T-helper 1 cell treated with Interleukin-12 subunit alpha and Interleukin-12 subunit beta and Interleukin-4 antibody, amounts not matched to agents 30 ng/mL and 1 ng/mL, for 36 hours (primary cell): Measurements from ENCODE around the gene CANX. TPM values are rescaled to one million over a fixed set of nuclear protein-coding genes. Genes with fewer than 3 reads are reported as not detected.
"Not testable (repeated sequence)": the region's sequence is repeated elsewhere in the genome, so short reads cannot be mapped to it uniquely, and the experiment has no call there.

Source experiments
- intact Hi-C: fragments of 100-400 bp; cut with micrococcal nuclease; formaldehyde crosslinking; loops from one replicate; pipeline ENCODE4 v1.15.1; 2024
- total RNA-seq: library from RNA; stranded (reverse); gene quantifications from 2 replicates; pipeline ENCODE4 v1.2.3, GENCODE V29; 2022

The CANX gene
- total RNA-seq = 485 and 502 TPM in 2 replicates

GRCh38 chr5:179698935-179699615 is at the start of gene CANX:
Gene CANX (plus strand): TSS chr5:179698967. CDS start chr5:179705682, 6,715 bp downstream.
- intact Hi-C loops = loop anchor here (1.0 to 10.0 kb wide), 17 partner anchors 21 to 1547 kb away; partner anchors contain the start of genes CNOT6, HNRNPH1, MAML1 and MRNIP

DNA sequence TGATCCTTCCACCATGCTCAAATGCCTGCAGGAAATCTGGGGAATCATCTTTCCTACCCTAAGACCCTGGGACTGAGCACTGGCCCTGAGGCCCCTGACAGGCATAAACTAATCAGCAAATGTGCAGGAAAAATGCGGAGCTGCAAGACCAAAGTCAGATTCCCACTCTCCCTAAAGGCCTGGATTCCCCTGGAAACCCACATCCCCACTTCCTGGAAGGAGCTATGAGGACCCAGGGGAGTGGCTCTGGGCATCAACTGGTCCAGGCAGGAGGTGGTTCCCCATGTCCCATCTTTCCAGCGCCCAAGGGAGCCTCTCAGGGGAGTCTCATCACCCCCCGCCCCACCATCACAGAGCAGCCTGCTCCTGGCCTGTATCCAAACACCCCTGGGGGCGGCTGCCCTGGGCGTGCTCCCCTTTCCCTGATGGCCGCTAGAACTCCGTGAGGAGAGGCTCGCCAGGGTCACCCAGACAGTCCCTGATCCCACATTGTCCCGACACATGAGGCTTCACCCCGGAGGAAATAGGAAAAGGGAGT is 49.5 kb upstream of the CANX start:
- intact Hi-C loops = not testable (repeated sequence)

- intact Hi-C loops = not testable (repeated sequence)
These were observed 48.5 kb upstream of the CANX start for GRCh38 chr5:179650245-179650644.

GRCh38 chr5:179653135-179653534 is 45.6 kb upstream of the CANX start:
- intact Hi-C loops = not testable (repeated sequence)

- intact Hi-C loops = loop anchor here (2.0 kb wide), 3 partner anchors 19 to 75 kb away; partner anchors contain the start of gene MAML1
These were observed 41.2 kb upstream of the CANX start for GRCh38 chr5:179657302-179658178.

DNA sequence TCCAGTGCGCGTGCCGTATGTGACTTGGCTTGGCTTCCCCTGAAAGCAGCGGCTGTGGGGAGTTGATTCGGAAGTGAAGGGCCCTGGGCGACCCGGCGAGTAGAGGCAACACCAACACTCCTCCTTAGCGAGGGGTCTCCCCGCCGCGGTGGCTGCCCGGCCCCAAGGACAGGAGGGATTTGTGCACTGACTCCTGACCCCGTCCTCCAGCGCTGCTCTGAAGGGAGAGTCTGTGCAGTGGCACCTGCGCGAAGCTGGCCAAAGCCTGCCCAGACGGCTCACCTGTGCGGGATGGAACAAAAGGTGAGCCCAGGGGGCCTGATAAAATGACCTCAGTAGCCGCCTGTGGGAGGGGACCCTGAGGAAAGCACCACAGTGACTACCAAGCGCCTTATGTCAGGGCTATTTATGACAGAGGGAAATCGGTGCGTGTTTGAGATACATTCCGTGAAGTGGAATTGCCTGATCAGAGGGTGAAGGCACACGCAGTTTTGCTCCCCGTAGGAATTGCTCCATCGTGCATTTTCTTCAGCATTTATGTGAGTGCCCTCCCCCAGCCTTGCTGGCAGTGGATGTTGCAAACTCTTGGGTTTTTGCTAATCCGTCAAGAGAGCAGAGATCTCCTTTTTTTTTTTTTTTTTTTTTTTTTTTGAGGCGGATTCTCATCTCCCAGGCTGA is 40.4 kb upstream of the CANX start:
- intact Hi-C loops = loop anchor here (2.0 kb wide), 3 partner anchors 20 to 74 kb away; partner anchors contain the start of gene MAML1

- intact Hi-C loops = loop anchor here (5.0 kb wide), 1 partner anchor 36 kb away; the partner anchor contains the start of gene CANX
These were observed 37.1 kb upstream of the CANX start for GRCh38 chr5:179661647-179662046.

DNA sequence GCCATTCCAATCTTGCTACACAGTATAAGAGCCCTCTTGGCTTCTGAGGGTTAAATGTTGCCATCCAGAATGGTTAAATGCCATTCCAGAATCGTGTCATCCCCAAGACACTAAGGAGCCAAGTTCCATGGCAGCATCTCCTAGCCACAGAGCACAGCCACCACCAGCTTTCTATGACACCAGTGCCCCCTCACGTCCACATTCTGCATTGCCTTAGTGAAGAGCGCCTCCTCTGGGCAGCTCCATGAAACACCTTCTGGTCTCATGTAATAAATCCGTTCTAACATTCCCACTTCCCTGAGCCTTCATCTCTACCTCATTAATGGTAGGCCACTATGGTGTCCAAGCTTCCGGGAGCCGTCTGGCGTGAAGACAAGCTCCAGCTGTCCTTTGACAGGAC is 30.4 kb upstream of the CANX start:
- intact Hi-C loops = no loop called here

DNA sequence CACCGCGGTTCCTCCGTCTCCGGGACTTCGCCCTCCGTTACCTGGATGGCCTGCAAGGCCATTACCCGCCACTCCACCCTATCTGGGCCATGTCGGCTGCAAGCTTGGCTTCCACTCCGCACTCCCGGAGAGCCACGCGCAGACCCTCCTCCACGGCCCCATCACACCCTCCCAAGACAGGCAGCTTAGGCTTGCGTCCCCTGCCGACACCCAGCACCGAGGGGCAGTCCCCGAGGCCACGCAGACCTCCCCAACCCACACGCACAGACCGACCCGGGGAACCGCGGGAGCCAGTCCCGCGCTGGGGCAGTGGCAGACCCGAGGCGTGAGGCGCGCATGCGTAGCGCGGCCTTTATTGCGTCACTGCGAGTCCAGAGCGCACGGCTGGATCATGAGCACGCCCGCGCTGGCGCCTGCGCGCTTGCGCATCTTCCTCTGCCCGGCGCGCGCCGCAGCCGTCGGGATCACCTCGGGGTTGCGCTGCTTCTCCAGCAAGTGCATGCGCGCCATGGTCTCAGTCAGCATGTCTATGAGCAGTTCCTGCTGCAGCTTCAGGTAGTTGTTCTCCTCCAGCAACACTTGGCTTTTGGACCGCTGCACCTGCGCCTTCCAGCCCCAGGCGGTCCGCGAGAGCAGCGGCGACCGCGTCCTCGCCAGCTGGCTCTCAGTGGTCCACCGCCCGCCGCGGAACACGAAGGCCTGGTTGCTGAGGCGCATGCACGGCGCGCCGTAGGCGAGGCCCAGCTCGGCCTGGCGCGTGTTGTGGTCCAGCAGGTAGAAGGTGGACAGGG is 20.3 kb upstream of the CANX start:
- intact Hi-C loops = loop anchor here (1.0 to 5.0 kb wide), 10 partner anchors 20 to 1051 kb away; partner anchors contain the start of genes CANX, CLK4, HNRNPH1 and MAML1

DNA sequence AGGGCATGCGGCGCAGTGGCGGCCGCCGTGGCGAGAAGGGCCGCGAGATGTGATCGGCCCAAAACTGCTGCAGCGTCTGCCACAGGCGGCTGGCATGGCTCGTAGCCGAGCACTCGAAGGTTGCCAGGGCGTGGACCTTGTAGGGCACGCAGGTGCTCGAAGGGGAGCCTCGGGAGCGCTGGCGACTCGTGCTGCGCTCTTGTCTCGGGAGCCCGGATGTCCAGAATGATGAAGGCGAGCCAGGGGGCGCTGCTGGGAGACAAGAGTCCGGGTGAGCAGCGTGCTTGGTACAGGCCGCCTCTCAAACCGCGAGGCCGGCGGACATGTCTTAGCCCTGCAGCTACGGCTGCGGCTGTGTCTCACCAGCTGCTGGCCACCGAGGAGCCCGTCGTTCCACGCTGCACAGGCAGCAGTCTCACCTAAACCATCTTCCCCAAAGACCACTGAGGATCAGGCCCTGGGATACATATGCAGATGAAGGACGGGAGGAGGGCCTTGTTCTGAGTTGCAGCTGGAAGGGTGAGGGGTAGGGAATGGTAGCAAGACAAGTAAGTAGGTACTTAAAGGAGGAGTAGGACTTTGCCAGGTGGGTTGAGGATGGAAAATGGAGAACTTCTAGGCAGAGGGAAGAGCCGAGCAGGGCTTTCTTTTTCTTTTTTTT is 19.6 kb upstream of the CANX start:
- intact Hi-C loops = loop anchor here (2.0 to 5.0 kb wide), 3 partner anchors 20 to 1052 kb away; partner anchors contain the start of gene CLK4

DNA sequence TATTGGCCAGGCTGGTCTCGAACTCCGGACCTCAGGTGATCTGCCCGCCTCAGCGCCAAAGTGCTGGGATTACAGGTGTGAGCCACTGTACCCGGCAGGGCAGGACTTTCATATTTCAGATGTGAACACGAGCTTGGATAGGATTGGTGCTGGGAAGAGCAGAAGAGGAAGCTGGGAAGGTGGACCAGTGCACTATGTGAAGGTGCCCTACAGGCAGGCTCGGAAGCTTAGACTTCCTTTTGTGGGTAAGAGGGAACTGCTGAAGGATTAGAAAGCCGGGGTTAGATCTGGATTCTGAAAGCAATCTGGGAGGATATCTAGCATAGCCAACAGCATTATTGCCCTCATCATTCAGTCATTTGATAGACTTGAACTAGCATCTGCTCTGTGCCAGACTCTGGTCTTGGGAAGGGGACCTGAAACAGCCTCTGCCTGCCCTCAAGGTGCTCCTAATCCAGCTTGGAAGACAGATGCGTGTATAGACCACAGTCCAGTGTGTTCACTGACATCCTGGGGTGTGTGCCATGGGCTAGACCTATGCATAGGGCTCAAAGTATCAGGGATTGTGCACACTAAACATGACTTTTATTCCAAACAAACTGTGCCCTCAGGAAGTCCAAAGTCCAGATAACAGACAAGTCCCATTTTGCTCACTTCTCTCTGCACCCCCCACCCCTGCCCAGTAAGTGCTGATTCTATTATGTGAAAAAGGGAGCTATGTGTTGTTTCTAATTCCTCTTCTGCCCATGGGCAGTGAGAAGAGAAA is 18.6 kb upstream of the CANX start:
- intact Hi-C loops = no loop called here

- intact Hi-C loops = no loop called here
These were observed 17.9 kb upstream of the CANX start, which contains the start of gene CBY3 for GRCh38 chr5:179680780-179681401. Gene CBY3 (minus strand): TSS chr5:179681034. CDS start chr5:179680918, 116 bp downstream.

- intact Hi-C loops = not testable (repeated sequence)
These were observed 9.6 kb upstream of the CANX start for GRCh38 chr5:179689212-179689611.

GRCh38 chr5:179694561-179694960 is 4.2 kb upstream of the CANX start:
- intact Hi-C loops = loop anchor here (10.0 kb wide), 1 partner anchor 800 kb away; the partner anchor contains the start of gene CNOT6

DNA sequence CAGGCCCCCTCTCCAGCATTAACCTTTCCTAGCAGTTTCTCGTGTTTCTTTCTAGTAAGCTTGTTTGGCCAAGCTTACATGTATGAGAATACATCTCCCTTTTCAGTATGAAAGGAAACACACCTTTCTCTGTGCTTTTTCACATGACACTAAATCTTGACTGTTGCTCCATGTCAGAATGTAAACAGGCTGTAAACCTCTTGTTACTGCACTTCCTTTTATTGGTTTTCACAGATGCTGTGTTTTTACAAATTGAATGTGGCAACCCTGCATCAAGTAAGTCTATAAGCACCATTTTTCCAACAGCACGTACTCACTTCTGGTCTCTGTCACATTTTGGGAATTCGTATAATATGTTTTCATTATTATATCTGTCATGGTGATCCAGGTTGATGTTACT is 2.2 kb upstream of the CANX start:
- intact Hi-C loops = loop anchor here (5.0 to 10.0 kb wide), 5 partner anchors 34 to 1544 kb away; partner anchors contain the start of genes CNOT6, NHP2, TBC1D9B and ZNF354A

DNA sequence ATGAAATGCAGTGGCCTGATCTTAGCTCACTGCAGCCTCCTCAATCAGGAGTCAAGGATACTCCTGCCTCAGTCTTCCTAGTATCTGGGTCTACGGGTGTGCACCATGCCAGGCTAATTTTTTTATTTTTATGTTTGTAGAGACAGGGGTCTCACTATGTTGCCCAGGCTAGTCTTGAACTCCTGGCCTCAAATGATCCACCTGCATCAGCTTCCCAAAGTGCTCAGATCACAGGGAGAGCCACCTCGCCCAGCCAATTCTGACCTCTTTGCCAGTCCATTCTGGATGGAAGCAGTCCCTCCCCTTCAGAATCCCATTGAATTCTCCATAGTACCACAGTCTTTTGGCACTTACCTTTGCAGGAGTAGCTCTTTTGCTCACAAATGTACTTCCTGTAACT is 1.7 kb upstream of the CANX start:
- intact Hi-C loops = loop anchor here (5.0 to 10.0 kb wide), 5 partner anchors 35 to 1545 kb away; partner anchors contain the start of genes CNOT6, NHP2, TBC1D9B and ZNF354A

DNA sequence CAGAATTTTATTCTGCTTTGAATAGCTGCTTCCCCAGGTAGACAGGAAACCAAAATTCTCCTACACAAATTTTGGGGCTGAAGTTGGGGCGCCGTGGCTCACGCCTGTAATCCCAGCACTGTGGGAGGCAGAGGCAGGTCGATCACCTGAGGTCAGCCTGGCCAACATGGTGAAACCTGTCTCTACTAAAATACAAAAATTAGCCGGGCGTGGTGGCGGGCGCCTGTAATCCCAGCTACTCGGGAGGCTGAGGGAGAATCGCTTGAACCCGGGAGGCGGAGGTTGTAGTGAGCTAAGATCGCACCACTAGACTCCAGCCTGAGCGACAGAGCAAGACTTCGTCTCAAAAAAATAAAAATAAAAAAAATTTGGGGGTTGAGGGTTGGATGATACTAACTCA is 1.2 kb upstream of the CANX start:
- intact Hi-C loops = loop anchor here (5.0 to 10.0 kb wide), 5 partner anchors 35 to 1545 kb away; partner anchors contain the start of genes CNOT6, NHP2, TBC1D9B and ZNF354A
